ENCODE results near the gene PRKD1.
"Not testable (repeated sequence)": the region's sequence is repeated elsewhere in the genome, so short reads cannot be mapped to it uniquely, and the experiment has no call there.

Gene PRKD1

GRCh38 chr14:29789475-29789874 lies 138.2 kb downstream of the PRKD1 start:
- FAIRE-seq, result no peak

- no peak for FAIRE-seq
Observed at GRCh38 chr14:29788093-29788492, 139.6 kb downstream of the PRKD1 start.

- FAIRE-seq, result no peak
Observed at GRCh38 chr14:29783556-29783955, 144.1 kb downstream of the PRKD1 start.

GRCh38 chr14:29782041-29782440 lies 145.6 kb downstream of the PRKD1 start:
- no peak for FAIRE-seq

- FAIRE-seq, result not testable (repeated sequence)
Observed at GRCh38 chr14:29777142-29777541, 150.5 kb downstream of the PRKD1 start.

- FAIRE-seq, result no peak
Observed at GRCh38 chr14:29773990-29774389, 153.7 kb downstream of the PRKD1 start.

GRCh38 chr14:29763342-29763858 lies 164.2 kb downstream of the PRKD1 start:
- FAIRE-seq, result no peak

GRCh38 chr14:29759521-29760340 lies 167.9 kb downstream of the PRKD1 start:
- FAIRE-seq, result no peak

GRCh38 chr14:29757711-29758233 lies 169.9 kb downstream of the PRKD1 start:
- no peak for FAIRE-seq

- no peak for FAIRE-seq
Observed at GRCh38 chr14:29757188-29757680, 170.4 kb downstream of the PRKD1 start.

GRCh38 chr14:29756019-29756385 lies 171.6 kb downstream of the PRKD1 start:
- no peak for FAIRE-seq

GRCh38 chr14:29755311-29756018 lies 172.2 kb downstream of the PRKD1 start:
- FAIRE-seq, result no peak

- no peak for FAIRE-seq
Observed at GRCh38 chr14:29754134-29754533, 173.5 kb downstream of the PRKD1 start.

GRCh38 chr14:29752221-29752923 lies 175.3 kb downstream of the PRKD1 start:
- FAIRE-seq, result no peak

- no peak for FAIRE-seq
Observed at GRCh38 chr14:29749829-29750228, 177.8 kb downstream of the PRKD1 start.

GRCh38 chr14:29749327-29749726 lies 178.3 kb downstream of the PRKD1 start:
- FAIRE-seq, result no peak

- FAIRE-seq, result no peak
Observed at GRCh38 chr14:29745863-29746262, 181.8 kb downstream of the PRKD1 start.

GRCh38 chr14:29743531-29743930 lies 184.1 kb downstream of the PRKD1 start:
- FAIRE-seq, result no peak

GRCh38 chr14:29741909-29742401 lies 185.7 kb downstream of the PRKD1 start:
- no peak for FAIRE-seq

GRCh38 chr14:29740491-29740890 lies 187.2 kb downstream of the PRKD1 start:
- FAIRE-seq, result no peak

- FAIRE-seq, result no peak
Observed at GRCh38 chr14:29738950-29739349, 188.7 kb downstream of the PRKD1 start.

GRCh38 chr14:29738056-29738455 lies 189.6 kb downstream of the PRKD1 start:
- no peak for FAIRE-seq

GRCh38 chr14:29735459-29735858 lies 192.2 kb downstream of the PRKD1 start:
- no peak for FAIRE-seq

Measured in A204.1 (cell line).